HG03097 (cell line): Measurements from ENCODE around the gene ZFYVE28.

Experiments
- ATAC-seq: cut with Tn5 transposase; IDR thresholded peaks from one replicate; pipeline ENCODE4 v1.9.1; 2021; ENCODE audit not compliant: unreplicated experiment, low FRiP score

ZFYVE28 gene

DNA sequence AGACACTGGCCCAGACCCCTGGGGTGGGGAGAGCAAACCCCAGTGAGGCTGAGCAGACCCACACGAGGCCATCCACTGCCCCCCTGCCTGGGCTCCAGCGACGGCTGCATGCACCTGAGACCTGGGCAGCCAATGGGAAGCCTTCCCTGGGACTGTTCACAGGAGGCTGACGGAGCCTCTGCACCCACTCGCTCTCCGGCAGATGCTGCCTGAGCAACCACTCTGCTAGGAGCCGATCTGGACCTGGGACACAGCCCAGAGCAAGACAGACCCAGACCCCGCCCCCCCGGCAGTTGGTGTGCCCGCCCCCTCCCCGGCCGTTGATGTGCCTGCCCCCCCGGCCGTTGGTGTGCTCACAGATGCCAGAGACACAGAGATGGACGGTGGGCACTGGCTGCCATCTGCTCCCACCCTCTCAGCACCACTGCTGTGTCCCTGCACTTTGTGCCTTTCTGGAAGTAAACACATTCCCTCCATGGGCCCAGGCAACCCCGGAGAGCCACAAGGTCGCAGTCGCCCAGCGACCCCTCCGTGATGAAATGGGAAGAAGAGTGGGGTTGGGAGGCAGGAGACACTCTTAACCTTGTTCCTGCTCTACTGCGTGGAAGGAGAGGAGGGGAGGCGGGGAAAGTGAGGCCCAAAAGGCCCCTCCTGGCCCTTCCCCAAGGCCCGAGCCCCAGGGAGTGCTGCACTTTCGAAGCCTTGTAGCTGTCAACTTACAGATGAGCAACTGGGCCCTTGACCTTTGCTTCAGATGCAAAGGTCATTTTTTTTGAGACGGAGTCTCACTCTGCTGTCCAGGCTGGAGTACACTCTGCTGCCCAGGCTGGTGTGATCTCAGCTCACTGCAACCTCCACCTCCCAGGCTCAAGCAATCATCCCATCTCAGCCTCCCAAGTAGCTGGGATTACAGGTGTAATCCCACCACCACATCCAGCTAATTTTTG is 62.0 kb downstream of the ZFYVE28 start:
- ATAC-seq = no peak

DNA sequence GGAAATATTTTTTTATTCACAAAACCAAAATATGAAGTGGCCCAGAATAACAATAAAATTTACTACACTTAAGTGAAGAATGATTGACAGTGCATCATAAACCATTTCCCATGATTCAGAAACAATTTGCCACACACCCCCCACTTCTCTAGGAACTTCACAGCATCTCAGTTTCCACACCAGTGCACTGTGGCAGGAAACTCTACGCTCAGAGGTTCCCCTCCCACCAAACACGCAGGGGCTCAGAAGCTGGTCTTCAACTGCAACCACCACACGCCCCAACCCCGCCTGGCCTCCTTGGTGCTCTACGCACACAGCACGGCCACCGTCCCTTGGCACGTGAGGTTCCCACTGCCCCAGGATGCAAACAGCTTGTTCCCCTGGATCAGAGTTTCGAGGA is 63.7 kb downstream of the ZFYVE28 start:
- no peak for ATAC-seq

DNA sequence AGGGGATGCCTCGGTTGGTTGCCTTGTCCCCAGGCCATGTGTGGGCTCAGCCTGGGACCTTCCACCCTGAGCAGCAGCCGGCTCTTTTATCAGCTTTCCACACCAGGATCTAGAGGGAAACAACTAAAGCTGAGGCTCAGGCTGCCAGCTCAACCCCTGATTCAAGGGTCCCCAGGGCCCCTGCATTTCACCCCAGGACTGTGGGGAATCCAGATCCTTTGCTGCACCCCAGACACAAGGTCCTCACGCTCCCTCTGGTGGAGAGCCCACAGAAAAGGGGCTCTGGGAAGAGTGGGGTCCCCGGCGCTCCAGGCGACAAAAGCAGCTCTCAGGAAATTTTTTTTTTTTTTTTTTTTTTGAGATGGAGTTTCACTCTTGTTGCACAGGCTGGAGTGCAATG is 64.3 kb downstream of the ZFYVE28 start:
- ATAC-seq = no peak

DNA sequence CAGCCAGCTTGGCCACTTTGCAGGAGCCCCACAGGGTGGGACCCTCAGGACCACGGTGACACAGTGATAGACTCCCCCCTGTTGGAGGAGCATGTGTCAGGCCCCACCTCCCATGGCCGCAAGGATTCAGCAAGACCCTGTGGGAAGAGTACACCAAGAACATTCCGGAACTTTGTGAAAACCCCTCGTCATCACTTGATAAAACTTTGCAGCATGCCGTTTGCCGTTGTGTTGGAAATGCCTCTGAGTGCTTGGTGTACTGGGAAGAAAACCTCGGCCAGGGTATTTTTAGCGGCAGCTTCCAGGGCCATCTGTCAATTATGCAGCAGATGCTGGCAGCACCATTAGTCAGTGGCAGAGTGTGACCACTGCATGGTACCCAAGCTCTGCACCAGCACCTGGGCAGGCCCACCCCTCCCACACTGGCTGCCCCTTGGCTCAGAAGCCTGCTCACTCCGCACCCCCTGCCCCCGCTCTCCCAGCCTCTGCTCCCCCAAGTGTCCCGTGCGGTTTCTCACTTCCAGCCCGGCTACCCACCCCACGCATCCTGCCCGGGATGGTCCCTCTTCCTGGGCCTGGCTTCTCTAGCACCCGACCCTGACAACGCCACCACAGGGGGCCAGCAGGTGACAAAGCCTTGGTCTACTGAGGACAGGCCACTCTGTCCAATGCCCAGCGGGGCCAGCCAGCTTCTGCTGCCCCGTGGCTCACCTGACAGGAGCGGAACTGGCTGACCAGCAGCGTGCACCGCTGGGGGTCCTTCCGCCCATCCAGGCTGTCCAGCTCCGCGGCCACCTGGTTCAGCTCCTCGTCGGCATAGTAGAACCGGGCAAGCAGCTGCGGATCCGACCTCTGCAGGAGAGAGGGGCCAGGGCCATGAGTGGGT is 65.0 kb downstream of the ZFYVE28 start:
- ATAC-seq = no peak

DNA sequence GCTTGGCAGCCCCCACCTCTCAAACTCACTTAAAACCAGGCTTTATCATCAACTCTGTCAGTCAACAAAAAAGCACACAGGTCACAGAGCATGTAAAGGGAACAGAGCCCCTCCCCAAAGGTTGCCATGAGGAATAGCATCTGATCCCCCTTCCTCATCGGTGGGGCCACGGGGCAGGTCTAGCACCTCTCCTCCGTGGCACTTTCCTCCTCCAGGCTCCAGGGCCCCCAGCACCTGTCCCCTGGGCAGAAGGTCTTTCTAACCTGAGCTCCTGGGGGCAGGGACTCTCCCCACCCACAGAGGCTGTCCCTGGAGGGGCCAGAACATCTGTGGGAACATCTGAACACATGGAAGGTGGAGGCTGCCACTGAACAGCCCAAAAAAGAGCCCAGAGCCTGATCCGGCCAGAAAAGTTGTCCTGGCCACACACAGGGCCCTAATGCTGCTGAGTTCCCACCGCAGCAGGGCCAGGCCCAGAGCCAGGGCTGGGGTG is 65.7 kb downstream of the ZFYVE28 start:
- ATAC-seq = no peak

DNA sequence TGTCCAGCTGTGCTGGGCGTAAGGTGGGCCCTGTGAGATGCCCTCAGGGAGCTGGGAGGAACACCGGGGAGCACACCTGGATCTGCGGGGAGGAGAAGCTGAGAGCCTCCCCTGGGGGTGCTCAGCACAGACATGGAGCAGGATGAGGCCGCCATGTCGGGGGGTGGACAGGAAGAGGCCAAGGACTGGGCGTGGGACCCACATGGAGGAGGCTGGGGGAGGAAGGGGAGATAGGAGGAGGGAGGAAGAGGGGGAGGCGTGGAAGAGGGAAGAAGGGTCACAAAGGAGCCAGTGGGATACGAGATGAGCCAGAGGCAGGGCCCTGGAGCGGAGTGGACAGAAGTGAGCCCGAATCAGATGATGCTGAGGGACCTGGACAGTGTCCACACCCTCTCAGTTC is 66.3 kb downstream of the ZFYVE28 start:
- ATAC-seq = no peak

DNA sequence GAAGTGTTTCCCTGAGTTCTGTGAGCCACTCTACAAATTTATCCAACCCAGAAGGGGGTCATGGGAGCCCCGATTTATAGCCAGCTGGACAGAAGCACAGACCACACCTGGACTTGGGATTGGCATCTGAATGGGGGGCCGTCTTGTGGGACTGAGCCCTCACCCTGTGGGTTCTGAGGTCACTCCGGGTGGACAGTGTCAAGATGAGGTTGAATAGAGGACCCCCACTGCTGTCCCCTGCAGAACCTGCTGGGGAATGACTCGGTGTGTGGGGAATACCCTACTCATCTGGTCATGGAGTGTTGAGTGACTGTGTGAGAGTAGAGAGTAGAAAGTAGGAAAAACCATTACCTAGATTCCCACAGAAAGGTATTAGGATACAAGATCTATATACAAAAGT is 67.5 kb downstream of the ZFYVE28 start:
- ATAC-seq = no peak

DNA sequence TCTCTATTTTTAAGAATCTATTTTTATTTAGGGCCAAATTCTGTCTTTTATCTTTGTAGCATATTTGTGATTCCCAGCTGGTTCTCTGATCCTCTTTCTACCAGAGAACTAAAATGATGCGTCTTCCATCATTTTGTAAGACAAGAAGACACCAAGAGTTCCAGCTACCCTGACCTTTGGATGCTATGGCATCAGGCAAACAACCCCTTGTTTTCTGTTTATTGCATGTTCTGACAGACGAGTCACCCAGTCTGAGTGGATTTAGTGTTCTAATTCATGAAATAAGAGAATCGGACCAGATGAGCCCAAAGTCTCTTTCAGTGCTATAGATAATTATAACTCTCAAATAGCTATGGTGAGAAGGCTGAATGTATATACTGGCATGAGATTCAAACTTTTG is 69.7 kb downstream of the ZFYVE28 start:
- ATAC-seq = no peak

DNA sequence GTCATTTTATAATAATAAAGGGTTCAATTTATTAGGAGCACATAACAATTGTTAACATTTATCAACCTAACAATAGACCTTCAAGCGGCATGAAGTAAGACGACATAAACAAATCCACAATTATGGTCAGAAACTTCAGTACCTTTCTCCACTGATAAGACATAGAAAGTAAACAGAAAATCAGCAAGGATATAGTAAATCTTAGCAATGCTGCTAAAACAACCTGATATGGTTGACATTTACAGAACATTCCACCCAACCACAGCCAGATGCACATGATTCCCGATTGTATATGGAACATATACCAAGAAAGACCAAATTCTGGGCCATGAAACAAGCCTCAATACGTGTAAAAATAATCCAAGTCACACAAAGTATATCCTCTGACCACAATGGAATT is 71.3 kb downstream of the ZFYVE28 start:
- ATAC-seq = no peak

DNA sequence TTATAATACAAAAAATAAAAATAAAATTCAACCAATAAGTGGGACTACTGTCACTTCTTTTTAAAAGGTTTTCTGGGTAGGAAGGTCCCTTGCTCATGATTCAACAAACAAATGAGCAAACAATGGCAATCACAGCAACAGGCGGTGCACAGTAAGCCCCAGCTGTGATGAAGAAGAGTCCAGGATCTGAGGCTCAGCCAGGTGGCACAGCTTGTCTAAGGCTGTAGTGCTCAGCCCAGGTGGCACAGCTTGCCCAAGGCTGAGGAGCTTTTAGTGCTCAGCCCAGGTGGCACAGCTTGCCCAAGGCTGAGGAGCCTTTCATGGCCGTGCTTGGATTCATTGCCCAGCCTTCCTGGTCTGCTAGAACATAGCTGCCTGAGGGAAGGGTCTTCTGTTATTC is 75.0 kb downstream of the ZFYVE28 start:
- no peak for ATAC-seq

DNA sequence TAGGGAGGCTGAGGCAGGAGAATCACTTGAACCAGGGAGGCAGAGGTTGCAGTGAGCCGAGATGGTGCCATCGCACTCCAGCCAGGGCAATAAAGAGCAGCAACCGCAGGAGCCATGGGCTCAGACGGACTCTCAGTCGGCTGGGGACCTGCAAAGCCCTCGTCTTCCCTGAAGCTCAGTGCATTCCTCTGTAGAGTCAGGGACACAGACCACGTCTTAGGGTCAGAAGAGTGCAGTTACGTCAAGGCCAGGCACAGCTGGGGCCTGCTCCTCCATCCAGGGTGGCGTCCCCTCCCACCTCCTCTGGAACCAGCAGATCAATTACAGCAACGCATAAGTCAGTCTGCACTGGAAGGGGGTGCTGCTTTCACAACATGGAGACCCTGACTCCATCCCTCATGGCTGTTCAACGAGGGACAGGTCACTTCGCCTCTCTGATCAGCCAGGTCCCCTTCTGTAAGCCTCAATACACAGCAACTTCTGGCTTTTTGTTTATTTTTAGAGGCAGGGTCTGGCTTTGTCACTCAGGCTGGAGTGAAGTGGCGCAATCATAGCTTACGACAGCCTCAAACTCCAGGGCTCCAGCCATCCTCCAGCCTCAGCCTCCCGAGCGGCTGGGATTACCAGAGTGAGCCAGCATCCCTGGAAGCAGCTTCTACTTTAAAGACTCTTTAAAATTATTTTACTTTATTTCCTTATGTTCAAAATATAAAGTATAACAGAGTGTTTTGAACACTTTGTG is 76.4 kb downstream of the ZFYVE28 start:
- no peak for ATAC-seq

DNA sequence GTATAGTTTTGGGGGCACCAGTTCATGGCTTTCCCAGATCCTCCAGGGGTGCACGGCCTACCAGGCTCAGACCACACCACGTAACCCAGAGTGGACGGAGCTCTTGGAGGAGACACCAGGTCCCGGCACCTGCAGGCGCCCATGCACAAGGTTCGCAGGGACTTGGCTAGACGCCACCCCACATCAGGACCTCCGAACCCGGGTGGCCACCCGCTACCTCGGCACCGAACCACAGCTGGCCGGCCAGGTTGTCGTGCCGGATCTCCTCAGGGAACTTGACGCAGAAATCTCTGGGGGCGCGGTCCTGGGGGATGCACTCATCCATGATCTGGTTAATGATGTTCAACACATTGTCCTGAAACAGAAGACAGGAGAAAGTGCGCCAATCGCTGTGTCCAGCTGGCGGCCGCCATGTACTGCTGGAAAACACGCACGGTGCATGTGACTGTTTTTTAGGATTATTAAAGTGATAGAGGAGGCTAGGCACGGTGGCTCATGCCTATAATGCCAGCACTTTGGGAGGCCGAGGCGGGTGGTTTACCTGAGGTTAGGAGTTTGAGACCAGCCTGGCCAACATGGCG is 77.1 kb downstream of the ZFYVE28 start:
- ATAC-seq = no peak

DNA sequence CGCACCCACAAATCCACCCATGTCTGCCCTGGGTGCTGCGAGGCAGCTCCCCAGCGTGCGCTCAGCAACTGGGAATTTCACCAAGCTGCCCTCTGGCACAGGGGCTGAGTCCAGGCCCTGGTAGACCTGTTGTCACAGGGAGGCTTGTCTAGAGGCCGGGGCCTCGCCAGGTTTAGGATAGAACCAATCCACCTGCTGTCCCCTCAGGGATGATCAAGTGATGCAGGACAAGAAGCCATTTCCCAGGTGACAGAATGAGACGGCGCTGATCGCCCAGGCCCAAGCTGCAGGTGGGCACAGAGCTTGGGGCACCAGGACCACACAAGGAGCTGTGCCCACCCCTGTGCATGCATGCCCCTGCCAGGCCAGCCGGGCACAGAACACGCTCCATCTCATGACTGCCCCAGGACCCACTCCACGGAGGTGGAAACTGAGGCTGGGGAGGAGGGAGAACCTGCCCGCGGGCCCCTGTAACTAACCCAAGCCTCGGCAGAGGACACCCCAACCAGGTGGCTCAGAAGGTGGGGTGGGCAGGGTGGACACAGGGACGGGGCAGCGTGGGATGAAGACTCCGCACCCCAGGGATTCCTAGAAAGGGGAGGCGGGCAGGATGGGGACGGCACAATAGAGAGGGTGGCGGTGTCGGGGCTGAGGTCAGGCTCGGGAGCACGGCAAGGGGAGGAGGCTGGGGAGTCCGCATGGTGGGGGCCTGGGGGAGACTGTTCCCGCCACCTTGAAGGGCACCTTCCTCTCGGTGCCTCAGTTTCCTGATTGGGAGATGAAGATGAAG is 78.0 kb downstream of the ZFYVE28 start:
- no peak for ATAC-seq

DNA sequence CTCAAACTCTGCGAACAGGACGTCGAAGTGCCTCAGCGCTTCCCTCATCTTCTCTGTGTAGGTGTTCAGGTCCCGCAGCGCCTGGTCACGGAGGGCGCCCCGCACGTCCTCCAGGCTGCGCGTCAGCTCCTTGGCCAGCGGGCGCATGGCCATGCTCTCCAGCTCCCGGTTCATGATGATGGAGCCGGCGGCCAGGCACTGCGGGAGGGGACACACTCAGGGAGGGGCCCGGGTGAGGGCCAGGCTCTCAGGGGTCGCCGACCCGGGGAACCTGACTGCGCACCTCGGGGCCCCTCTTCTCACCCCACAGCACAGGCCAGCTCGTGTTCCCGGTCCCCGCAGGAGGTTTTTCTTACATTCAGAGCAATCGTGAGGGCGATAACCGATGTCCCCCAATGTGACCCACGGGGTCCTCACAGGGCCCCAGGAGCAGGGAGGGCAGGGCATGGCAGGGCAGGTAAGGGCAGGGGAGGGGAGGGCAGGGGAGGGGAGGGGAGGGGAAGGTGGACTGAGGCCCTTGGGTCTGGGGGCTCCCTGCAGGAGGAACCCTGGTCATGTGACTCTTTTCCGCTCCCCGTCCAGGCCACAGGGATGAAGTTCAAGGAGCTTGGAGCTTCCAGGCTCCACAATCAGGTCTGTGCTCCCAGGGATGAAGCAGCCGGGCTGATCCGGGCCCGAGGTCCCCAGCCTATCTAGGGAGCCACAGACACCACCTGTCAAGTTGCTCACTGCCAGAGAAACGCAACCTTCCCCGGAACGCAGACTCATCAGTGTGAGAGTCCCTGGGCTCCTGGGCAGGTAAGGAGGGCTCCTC is 78.8 kb downstream of the ZFYVE28 start:
- no peak for ATAC-seq

DNA sequence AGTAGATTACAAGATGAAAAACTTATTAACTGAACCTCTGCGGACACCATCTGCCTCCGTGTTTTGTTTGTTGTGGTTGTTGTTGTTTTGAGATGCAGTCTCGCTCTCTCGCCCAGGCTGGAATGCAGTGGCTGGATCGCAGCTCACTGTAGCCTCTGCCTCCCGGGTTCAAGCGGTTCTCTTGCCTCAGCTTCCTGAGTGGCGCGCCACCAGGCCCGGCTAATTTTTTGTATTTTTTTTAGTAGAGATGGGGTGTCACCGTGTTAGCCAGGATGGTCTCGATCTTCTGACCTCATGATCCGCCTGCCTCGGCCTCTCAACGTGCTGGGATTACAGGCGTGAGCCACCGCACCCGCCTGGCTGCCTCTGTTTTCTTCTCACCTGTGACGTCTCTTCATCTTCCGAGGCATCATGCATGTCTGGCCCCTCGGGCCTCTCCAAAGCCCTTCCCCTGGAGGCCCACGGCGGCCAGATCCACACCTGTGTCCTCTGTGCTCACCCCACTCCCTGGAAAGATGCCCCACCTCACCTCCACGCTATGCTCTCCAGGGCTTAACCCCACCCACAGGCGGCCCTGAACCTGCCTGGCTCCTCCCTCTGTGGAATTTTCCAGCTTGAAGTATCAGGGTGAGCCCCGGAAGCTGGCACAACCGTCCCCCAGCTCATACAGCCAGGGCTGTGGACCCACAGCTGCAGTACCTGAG is 79.5 kb downstream of the ZFYVE28 start:
- ATAC-seq = no peak

DNA sequence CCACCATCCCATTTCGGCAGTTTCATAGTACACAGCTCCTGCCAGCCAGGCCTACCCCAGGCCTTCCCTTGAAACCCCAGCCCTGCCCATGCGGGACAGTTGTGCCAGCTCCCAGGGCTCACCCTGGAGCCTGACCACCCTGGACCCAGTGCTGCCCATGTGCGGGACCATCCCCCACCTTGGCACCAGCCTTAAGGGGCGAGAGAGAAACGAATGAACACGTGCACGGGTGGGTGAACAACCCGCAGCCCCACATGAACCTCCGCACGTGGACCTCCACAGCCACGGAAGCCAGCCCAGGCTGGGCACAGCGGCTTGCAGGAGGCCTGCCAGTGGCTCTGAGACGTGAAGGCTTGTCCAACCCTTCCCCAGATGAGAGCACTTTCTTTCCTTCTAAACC is 80.5 kb downstream of the ZFYVE28 start:
- no peak for ATAC-seq

DNA sequence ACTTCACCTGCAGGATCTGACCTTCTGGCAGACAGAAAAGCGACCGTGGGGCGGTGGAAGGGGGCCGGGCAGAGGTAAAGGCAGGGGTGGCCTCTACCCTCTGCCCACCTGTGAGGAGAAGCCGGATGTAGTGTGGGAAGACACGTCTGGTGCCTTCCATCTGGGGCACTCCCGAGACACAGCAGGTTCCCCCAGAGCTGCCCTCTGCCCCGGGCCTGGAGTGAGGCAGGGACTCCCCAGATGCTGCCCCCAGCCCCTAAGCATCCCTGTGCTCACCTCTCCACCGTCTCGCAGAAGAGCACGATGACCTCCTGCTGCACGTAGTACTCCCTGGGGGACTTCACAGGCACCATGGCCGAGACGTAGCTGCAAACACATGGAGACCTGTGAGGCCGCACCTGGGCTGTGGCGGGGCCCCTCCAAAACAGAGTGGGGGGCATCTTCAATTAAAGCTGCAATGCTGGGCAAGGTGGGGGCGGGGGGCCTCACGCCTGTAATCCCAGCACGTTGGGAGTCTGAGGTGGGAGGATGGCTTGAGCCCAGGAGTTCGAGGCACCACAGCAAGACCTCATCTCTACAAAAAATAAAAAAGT is 81.2 kb downstream of the ZFYVE28 start:
- ATAC-seq = no peak

DNA sequence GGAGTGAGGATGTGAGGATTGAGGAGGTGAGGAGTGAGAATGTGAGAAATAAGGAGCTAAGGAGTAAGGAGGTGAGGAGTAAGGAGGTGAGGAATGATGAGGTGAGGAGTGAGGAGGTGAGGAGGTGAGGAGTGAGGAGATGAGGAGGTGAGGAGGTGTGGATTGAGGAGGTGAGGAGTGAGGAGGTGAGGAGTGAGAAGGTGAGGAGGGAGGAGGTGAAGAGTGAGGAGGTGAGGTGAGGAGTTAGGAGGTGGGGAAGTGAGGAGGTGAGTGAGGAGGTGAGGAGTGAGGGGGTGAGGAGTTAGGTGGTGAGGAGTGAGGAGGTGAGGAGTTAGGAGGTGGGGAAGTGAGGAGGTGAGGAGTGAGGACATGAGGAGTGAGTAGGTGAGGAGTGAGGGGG is 81.8 kb downstream of the ZFYVE28 start:
- no peak for ATAC-seq
